Epidermal melanocyte (primary cell): ENCODE measurements around the gene ZNF30.
"Not testable (repeated sequence)": the region's sequence is repeated elsewhere in the genome, so short reads cannot be mapped to it uniquely, and the experiment has no call there.

Source experiments
- DNase-seq: peaks from one replicate; pipeline ENCODE4 v3.0.0; 2011; ENCODE audit warnings: low spot score; ENCODE audit not compliant: insufficient read length

ZNF30 gene

GRCh38 chr19:34926685-34927375, at the start of gene ZNF30:
ZNF30 (plus strand) TSS chr19:34926903; CDS start chr19:34929948, 3,045 bp downstream.
- DNase-seq = peak; percentile 93

- no peak for DNase-seq
Measured at GRCh38 chr19:34879563-34879962, 47.1 kb upstream of the ZNF30 start.

- DNase-seq = no peak
Measured at GRCh38 chr19:34880034-34880433, 46.7 kb upstream of the ZNF30 start.

- DNase-seq = no peak
Measured at GRCh38 chr19:34881982-34882381, 44.7 kb upstream of the ZNF30 start.

GRCh38 chr19:34888091-34888490, 38.6 kb upstream of the ZNF30 start:
- DNase-seq = no peak

- no peak for DNase-seq
Measured at GRCh38 chr19:34900245-34900644, 26.5 kb upstream of the ZNF30 start.

GRCh38 chr19:34904664-34905527, 21.8 kb upstream of the ZNF30 start:
- DNase-seq = no peak

- DNase-seq = no peak
Measured at GRCh38 chr19:34910770-34911169, 15.9 kb upstream of the ZNF30 start.

- not testable (repeated sequence) for DNase-seq
Measured at GRCh38 chr19:34917144-34917543, 9.6 kb upstream of the ZNF30 start.

GRCh38 chr19:34918190-34918589, 8.5 kb upstream of the ZNF30 start:
- no peak for DNase-seq

- DNase-seq = not testable (repeated sequence)
Measured at GRCh38 chr19:34920090-34920786, 6.5 kb upstream of the ZNF30 start.

- DNase-seq = no peak
Measured at GRCh38 chr19:34925278-34925855, 1.3 kb upstream of the ZNF30 start.

- no peak for DNase-seq
Measured at GRCh38 chr19:34926361-34926684, 380 bp upstream of the ZNF30 start.

GRCh38 chr19:34932494-34932893, 5.8 kb downstream of the ZNF30 start:
- DNase-seq = no peak

GRCh38 chr19:34936184-34936583, 9.5 kb downstream of the ZNF30 start:
- no peak for DNase-seq

GRCh38 chr19:34938886-34939285, 12.2 kb downstream of the ZNF30 start:
- no peak for DNase-seq

- no peak for DNase-seq
Measured at GRCh38 chr19:34943861-34944573, 17.3 kb downstream of the ZNF30 start.

GRCh38 chr19:34953092-34953491, 26.4 kb downstream of the ZNF30 start:
- no peak for DNase-seq

- DNase-seq = no peak
Measured at GRCh38 chr19:34957830-34958751, 31.4 kb downstream of the ZNF30 start.

- DNase-seq = no peak
Measured at GRCh38 chr19:34959021-34959420, 32.3 kb downstream of the ZNF30 start.
